WERI-Rb-1 (cell line): Measurements from ENCODE around the gene EPHA7.

Experiments
- DNase-seq: peaks from one replicate; pipeline ENCODE4 v3.0.0-alpha.2; 2020
- H3K27ac ChIP-seq: fragments of 250-450 bp; sonication (Bioruptor Pico); 2 replicates; pipeline ENCODE4 v1.5.1; 2020; ENCODE audit warnings: mild to moderate bottlenecking, moderate library complexity
- H3K27me3 ChIP-seq: fragments of 250-450 bp; sonication (Bioruptor Pico); 2 replicates; pipeline ENCODE4 v1.5.1; 2021; ENCODE audit warnings: mild to moderate bottlenecking, low read depth, moderate library complexity; ENCODE audit not compliant: insufficient read depth, severe bottlenecking
- H3K36me3 ChIP-seq: fragments of 250-450 bp; sonication (Bioruptor Pico); 2 replicates; pipeline ENCODE4 v1.5.1; 2020; ENCODE audit warnings: mild to moderate bottlenecking, moderate library complexity
- H3K4me3 ChIP-seq: 2 replicates; pipeline ENCODE4 v1.5.1; 2011; ENCODE audit warnings: low read depth, mild to moderate bottlenecking, control low read depth, low read length
- H3K9me3 ChIP-seq: fragments of 250-450 bp; sonication (Bioruptor Pico); 2 replicates; pipeline ENCODE4 v1.5.1; 2021; ENCODE audit warnings: mild to moderate bottlenecking, moderate library complexity; ENCODE audit not compliant: severe bottlenecking
- TF ChIP-seq, protein P1 (sequence below): IDR thresholded peaks from 2 replicates; pipeline ENCODE4 v1.5.1; 2011; ENCODE audit warnings: low read depth, mild to moderate bottlenecking, control low read depth, inconsistent platforms, low read length

EPHA7 gene

DNA sequence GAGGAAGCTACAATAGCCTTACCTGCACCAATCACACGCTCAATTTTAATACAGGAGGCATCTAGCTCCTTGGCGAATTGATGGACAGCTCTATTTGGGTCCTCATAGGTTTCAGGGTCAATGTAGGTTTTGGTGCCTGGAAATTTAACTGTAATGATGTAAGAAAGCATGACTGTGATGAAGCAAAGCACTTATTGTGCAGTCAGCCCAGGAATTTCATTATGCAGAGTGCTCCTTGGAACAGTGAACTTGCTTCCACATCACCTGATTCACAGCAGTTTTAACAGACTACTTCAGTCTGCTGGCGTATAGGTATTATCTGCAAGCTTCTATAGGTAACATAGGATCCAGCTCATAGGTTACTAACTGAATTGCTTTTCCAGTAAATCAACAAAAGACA is 160.0 kb downstream of the EPHA7 start:
- H3K27me3 ChIP-seq: no peaks in the 10 kb centered on the region
- H3K36me3 ChIP-seq: no peaks in the 10 kb centered on the region
- H3K27ac ChIP-seq: no peak overlapping the region
- DNase-seq: no peak
- no peak overlapping the region for H3K4me3 ChIP-seq
- H3K9me3 ChIP-seq: no peaks in the 10 kb centered on the region
- TF ChIP-seq, protein P1, sequence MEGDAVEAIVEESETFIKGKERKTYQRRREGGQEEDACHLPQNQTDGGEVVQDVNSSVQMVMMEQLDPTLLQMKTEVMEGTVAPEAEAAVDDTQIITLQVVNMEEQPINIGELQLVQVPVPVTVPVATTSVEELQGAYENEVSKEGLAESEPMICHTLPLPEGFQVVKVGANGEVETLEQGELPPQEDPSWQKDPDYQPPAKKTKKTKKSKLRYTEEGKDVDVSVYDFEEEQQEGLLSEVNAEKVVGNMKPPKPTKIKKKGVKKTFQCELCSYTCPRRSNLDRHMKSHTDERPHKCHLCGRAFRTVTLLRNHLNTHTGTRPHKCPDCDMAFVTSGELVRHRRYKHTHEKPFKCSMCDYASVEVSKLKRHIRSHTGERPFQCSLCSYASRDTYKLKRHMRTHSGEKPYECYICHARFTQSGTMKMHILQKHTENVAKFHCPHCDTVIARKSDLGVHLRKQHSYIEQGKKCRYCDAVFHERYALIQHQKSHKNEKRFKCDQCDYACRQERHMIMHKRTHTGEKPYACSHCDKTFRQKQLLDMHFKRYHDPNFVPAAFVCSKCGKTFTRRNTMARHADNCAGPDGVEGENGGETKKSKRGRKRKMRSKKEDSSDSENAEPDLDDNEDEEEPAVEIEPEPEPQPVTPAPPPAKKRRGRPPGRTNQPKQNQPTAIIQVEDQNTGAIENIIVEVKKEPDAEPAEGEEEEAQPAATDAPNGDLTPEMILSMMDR: no peak

DNA sequence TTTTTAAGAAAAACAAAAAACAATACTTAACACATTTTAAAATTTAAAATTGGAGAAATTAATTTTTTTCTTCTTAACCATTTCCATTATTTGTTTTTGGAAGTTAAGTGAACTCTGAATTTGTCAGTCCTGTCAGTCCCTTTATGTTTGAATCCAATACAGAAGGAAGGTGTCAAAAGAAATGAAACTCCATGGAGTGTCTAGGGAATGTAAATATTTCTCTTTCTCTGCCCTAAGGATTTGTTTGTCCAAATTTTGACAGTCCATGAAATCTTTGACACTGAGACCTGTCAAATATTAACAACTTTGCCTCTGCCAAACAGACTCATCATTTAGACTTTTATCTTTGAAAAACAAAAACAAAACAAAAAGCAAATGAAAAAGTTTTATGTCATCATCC is 166.4 kb downstream of the EPHA7 start:
- Histone ChIP-seq H3K27me3 (no peaks in the 10 kb centered on the region), H3K4me3 (no peak overlapping the region), H3K9me3 (no peaks in the 10 kb centered on the region), H3K36me3 (no peaks in the 10 kb centered on the region), H3K27ac (no peak overlapping the region)
- TF ChIP-seq, protein P1: no peak
- DNase-seq: no peak

DNA sequence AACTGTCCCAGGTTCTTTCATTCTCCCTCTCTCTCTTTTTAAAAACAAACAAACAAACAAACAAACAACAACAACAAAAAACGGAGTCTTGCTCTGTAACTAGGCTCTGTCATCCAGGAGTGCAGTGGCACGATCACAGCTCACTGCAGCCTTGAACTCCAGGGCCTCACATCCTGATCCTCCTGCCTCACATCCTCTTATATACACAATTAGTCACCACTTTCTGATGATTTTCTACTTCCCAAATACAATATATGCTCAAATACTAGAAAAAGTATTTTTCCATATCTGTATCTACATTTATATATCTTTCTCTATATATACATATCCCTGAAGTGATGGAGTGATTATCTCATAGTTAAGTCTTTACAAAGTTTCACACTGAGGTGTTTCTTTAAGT is 170.7 kb downstream of the EPHA7 start:
- TF ChIP-seq, protein P1: no peak
- H3K27me3 ChIP-seq: no peaks in the 10 kb centered on the region
- H3K27ac ChIP-seq: no peak overlapping the region
- no peaks in the 10 kb centered on the region for H3K36me3 ChIP-seq
- DNase-seq: no peak
- no peak overlapping the region for H3K4me3 ChIP-seq
- no peaks in the 10 kb centered on the region for H3K9me3 ChIP-seq

DNA sequence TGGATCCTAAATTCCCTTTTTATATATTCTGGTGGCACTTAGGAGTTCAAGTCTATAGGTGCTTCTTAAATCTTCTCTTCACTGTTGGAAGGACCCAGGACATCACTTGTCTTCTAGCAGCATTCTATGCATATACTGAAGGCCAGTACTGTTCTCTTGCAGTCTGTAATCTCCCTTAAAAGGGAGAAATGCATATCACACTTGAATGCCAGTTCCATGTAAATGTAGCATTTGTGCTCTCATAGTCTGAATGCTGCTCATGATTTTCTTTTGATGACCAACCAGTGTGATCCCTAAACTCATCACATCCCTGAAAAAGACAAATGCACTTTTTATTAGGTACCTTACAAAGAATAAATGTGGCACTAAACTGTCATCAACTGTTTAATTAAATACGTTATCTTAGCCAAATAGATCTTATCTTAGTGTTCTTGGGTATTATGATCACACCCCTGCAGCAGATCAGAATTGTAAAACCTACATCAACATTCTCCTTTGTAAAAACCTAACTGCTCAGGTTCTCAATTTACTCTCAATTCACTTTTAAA is 176.1 kb downstream of the EPHA7 start:
- H3K9me3 ChIP-seq: no peaks in the 10 kb centered on the region
- TF ChIP-seq, protein P1: no peak

DNA sequence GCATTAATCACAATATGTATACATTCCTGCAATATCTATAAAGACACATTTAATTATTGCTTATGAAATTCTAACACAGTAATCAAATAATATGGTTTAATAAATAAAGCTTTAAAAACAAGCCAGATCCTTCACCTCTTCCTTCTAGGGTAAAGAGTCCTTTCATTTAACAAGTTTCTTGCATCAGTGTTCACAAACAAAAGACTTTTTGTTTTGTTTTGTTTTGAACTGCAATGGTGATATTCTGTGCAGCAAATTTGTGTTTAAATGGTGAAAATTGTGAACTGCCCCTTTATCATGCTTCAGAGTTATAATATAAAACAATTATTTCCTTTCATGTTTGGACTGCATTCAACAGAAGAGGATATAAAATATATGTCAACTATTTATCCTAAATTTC is 177.3 kb downstream of the EPHA7 start:
- Histone ChIP-seq H3K27ac (no peak overlapping the region), H3K27me3 (no peaks in the 10 kb centered on the region), H3K36me3 (no peaks in the 10 kb centered on the region), H3K4me3 (no peak overlapping the region), H3K9me3 (no peaks in the 10 kb centered on the region)
- no peak for DNase-seq
- TF ChIP-seq, protein P1: no peak

More for the DNA sequence above, 176.1 kb downstream of the EPHA7 start:
- no peaks in the 10 kb centered on the region for H3K27me3 ChIP-seq
- no peak overlapping the region for H3K4me3 ChIP-seq
- DNase-seq: no peak
- no peak overlapping the region for H3K27ac ChIP-seq
- no peaks in the 10 kb centered on the region for H3K36me3 ChIP-seq

DNA sequence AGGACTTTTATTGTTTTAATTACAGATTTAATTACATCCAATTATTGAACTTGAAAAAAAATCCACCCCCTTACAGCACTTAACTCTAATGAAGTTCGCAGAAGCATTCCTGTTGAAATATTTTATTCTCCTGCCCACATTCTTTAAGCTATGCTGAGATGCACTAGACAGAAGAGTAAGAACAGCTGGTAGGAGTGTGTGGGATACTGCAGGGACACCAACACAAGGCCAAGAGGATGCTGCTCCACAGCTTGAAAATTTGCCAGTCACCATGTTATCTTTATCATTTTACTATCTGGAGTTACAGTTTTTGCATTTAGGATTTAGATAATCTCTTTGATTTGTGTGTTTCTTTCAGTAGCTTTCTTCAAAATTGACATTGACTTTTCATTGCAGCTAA is 180.7 kb downstream of the EPHA7 start:
- Histone ChIP-seq H3K9me3 (no peaks in the 10 kb centered on the region), H3K36me3 (no peaks in the 10 kb centered on the region), H3K27ac (no peak overlapping the region), H3K4me3 (no peak overlapping the region), H3K27me3 (no peaks in the 10 kb centered on the region)
- TF ChIP-seq, protein P1: no peak
- DNase-seq: no peak
